A549 (cell line): ENCODE results near the gene DLGAP1.

ENCODE experiments used
- EHMT2 ChIP-seq: fragments of 200-600 bp; sonication (generic); IDR thresholded peaks from 2 replicates; pipeline ENCODE4 v1.6.1; 2016; ENCODE audit warnings: antibody characterized with exemption, low read depth, mild to moderate bottlenecking, moderate library complexity
- KDM5A ChIP-seq: fragments of 200-600 bp; sonication (generic); IDR thresholded peaks from 2 replicates; pipeline ENCODE4 v1.6.1; 2016; ENCODE audit warnings: antibody characterized with exemption, mild to moderate bottlenecking
- MYC ChIP-seq: IDR thresholded peaks from 2 replicates; pipeline ENCODE4 v1.6.1; 2012; ENCODE audit warnings: mild to moderate bottlenecking, inconsistent platforms, low read length, improper control_type of control experiment, borderline replicate concordance
- NPAS2 ChIP-seq: fragments of 250-450 bp; sonication (Bioruptor Pico); IDR thresholded peaks from 2 replicates; pipeline ENCODE4 v1.8.0; 2022; ENCODE audit warnings: mild to moderate bottlenecking, moderate library complexity, borderline replicate concordance
- POLR2A ChIP-seq: IDR thresholded peaks from 2 replicates; pipeline ENCODE4 v1.6.1; 2012; ENCODE audit warnings: mild to moderate bottlenecking, low read length
- TF ChIP-seq, protein P1 (sequence below): fragments of >200 bp; sonication (Bioruptor Twin); formaldehyde crosslinking; IDR thresholded peaks from 3 replicates; pipeline ENCODE4 v1.5.1; 2016
- TF ChIP-seq, protein P2 (sequence below): fragments of 150-350 bp; IDR thresholded peaks from 2 replicates; pipeline ENCODE4 v1.6.1; 2014; ENCODE audit warnings: low read depth, mild to moderate bottlenecking, low read length

DNA sequence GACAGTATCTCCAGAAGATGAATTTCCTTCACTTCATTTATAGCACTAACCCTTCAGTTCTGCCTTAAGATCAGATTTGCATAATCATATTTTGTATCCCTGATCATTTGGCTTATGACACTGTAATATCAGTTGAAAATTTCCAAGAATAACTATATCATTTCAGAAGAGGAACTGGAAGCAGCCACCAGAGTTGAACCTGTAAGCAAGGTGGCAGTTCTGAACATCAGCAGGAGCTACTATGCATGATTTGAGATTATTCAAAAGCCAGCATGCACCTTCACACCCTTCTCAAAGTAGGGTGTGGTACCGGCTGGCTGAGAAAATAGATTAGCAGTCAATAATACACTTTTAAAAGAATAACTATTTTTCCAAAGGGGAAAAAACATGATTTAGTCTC lies 328.2 kb downstream of the DLGAP1 start:
- TF ChIP-seq, protein P1, sequence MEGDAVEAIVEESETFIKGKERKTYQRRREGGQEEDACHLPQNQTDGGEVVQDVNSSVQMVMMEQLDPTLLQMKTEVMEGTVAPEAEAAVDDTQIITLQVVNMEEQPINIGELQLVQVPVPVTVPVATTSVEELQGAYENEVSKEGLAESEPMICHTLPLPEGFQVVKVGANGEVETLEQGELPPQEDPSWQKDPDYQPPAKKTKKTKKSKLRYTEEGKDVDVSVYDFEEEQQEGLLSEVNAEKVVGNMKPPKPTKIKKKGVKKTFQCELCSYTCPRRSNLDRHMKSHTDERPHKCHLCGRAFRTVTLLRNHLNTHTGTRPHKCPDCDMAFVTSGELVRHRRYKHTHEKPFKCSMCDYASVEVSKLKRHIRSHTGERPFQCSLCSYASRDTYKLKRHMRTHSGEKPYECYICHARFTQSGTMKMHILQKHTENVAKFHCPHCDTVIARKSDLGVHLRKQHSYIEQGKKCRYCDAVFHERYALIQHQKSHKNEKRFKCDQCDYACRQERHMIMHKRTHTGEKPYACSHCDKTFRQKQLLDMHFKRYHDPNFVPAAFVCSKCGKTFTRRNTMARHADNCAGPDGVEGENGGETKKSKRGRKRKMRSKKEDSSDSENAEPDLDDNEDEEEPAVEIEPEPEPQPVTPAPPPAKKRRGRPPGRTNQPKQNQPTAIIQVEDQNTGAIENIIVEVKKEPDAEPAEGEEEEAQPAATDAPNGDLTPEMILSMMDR: no peak
- TF ChIP-seq, protein P2, sequence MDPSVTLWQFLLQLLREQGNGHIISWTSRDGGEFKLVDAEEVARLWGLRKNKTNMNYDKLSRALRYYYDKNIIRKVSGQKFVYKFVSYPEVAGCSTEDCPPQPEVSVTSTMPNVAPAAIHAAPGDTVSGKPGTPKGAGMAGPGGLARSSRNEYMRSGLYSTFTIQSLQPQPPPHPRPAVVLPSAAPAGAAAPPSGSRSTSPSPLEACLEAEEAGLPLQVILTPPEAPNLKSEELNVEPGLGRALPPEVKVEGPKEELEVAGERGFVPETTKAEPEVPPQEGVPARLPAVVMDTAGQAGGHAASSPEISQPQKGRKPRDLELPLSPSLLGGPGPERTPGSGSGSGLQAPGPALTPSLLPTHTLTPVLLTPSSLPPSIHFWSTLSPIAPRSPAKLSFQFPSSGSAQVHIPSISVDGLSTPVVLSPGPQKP: no peak
- TF ChIP-seq POLR2A (no peak), MYC (no peak), NPAS2 (CRISPR knock-in tag) (no peak), EHMT2 (no peak), KDM5A (no peak)
